HG02798 (cell line): Measurements from ENCODE around the gene LRBA.

Experiments
- ATAC-seq: cut with Tn5 transposase; IDR thresholded peaks from one replicate; pipeline ENCODE4 v1.9.1; 2021; ENCODE audit warnings: mild to moderate bottlenecking; ENCODE audit not compliant: unreplicated experiment, poor library complexity

LRBA gene

DNA sequence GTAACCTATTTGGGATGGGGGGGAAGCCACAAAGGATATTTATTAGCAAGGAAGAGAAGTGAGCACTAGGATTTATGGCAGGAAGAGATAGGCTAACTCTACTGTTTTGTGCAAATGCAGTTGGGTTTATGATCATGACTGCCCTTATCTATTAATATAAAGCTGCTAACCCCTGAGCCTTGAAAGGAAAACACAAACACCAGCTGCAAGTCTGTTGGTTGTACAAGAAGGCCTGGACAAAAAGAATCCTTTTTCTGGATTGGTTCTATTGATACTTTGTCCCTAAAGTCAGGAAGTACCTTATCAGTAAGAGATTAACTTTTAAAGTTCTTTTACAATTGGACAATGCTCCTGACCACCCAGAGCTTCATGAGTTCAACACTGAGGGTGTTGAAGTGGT, 188.8 kb downstream of the LRBA start:
- ATAC-seq, result no peak

DNA sequence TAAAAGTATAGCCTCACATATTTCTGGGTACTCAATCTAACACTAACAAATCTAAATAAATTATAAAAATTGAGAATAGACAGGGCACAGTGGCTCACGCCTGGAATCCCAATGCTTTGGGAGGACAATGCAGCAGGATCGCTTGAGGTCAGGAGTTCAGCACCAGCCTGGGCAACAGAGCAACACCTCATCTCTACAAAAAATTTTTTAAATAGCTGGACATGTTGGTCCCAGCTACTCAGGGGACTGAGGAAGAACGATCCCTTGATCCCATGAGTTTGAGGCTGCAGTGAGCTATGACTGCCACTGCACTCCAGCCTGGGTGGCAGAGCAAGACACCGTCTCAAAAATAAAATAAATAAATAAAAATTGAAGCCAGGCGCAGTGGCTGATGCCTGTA, 192.7 kb downstream of the LRBA start:
- ATAC-seq, result no peak

DNA sequence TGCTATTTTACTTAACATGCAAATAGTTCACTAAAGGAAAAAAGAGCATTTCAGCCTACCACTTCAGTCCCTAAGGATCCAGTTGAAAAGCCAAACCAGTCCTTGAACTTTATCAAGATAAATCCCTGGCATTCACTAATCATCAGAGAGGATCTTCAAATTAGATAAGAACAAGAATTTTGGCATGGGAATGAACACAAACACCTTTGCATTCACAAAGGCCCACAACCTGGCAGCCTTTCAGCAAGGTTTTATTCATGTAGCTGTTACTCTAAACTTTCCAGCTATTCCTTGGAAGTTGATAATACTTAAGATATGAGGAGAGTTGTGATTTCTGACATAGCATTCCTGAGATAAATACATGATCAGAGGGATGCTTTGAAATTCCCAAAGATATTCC, 193.4 kb downstream of the LRBA start:
- no peak for ATAC-seq

DNA sequence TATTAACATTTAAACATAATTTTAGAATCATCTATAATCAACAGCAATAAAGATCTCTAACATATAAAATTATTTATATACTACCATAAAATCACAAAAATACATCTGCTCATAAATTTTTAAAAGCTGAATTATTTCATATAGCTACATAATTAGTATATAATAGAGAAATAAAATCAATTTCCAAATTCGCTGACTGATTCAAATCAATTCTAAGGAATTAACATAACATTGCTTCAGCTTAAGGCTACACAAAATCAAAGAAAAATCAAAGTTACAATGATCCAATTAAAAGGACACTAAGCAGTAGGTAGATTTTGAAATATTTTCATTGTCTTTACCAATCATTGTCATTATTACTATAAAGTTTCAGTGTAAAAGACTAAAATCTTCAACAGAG, 194.7 kb downstream of the LRBA start:
- ATAC-seq, result no peak

DNA sequence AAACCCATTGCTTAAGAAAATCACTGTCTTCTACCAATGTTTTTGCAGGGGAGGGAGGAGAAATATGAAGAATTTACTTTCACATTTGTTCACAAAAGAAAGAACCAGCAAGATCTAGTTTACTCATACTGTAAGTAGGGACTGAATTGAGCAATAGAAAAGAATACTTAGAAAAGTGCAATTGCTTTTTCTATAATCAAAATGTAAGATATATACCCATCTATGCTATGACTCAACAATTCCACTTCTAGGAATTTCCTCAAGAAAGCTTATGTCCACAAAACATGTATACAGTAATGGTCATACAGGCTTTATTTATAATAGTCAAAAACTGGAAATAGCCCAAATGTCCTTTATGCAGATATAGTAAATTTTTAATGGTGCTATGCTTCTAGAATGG, 196.4 kb downstream of the LRBA start:
- no peak for ATAC-seq

DNA sequence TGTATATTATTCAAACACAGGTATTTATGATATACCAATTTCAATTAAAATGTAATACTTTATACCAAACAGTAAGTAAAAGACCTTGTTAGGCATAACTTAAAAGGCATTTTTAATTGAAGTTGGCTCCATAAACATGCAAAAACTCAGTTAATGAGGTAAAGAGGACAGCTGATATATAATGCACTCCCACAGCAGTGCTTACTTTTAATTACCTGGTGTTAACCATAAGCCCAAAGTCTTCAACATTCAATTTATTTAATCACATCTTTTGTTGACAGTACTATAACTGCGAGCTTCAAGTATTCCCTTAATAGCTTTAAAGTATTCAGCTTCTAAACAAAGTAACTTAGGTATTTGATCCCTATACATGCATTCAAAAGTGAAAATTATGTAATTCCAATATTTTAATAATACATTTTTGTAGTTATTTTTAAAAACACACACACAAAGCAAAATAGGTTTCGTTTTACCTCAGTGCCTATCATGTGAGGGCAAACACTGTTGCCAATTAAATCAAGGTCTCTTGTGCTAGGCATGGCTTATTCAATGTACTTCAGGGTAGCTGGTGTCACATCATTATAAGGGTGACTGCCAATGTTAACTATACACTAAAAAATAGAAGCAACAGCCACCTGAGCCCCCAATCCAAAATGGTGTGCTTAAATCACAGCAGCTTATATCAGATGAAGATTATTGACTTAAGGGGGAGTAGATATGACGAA, 197.1 kb downstream of the LRBA start:
- ATAC-seq, result no peak

DNA sequence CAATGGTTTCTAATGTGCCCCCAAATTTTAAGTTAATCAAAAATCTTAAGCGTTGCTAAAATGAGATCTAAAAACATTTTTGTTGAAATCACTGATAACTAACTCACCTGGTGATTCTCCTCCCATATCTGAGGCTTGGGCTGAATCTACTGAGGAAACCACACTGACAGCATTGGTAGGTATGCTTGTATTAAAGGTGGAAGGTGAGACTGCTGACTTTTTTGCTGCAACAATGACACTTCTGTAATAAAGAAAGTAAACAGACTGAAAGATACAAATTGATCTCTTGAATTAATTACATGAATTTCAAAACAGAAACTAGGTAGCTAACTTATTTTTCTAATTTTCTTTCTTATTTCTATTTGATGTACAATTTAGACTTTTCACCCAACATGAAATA, 198.1 kb downstream of the LRBA start:
- no peak for ATAC-seq

DNA sequence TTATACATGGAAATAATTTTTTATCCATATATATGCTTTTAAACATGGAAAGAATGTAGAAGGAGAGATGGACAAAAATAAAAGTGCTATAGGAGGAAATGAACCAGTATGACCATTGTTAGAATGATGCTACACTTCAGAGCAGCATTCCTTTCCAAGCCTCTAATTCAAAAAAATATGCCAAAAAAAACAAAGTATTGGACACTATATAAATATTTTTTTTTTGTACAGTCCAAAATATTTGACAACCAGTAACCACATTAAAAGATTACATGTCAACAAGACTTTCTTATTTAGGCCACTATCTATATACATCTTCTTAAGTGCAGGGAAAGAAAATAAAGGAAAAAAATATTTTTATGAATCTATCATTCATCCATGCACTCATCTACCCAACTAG, 198.6 kb downstream of the LRBA start:
- no peak for ATAC-seq

DNA sequence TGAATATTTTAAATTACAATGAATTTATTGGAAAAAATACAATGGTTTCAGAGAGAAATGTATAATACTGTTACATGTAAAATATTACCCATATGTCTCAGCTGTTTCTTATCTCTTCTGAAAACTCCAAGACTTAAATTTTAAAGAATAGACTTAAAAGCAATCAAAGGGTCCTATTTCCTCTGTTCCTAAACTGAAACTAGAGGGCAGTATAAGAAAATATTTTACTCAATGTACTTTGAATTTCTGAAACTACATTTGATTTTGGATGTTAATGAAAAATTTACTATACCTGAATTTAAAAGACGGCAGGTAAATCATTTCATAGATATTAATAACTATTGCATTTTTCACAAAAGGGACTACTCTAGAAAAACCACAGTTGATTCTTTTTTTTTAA, 200.2 kb downstream of the LRBA start:
- no peak for ATAC-seq

DNA sequence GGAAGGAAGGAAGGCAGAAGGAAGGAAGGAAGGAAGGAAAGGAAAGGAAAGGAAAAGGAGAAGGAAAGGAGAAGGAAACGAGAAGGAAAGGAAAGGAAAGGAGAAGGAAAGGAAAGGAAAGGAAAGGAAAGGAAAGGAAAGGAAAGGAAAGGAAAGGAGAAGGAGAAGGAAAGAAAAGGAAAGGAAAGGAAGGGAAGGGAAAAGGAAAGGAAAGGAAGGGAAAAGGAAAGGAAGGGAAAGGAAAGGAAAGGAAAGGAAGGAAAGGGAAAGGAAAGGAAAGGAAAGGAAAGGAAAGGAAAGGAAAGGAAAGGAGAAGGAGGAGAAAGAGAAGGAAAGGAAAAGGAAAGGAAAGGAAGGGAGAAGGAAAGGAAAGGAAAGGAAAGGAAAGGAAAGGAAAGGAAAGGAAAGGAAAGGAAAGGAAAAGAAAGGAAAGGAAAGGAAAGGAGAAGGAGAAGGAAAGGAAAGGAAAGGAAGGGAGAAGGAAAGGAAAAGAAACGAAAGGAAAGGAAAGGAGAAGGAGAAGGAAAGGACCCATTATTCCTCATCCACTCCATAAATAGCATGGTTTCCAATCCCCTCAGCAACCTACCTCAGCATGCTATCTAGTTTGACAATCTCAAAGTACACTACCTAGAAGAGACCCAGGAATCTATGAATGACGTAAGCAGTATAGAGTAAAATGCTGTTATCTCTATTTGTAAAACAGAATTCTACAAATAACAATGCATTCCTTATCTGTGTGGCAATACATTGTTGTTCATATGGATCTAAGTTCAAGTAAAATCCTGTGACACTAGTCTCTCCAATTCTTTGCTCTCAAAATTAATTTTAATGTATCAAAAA, 209.7 kb downstream of the LRBA start:
- no peak for ATAC-seq

DNA sequence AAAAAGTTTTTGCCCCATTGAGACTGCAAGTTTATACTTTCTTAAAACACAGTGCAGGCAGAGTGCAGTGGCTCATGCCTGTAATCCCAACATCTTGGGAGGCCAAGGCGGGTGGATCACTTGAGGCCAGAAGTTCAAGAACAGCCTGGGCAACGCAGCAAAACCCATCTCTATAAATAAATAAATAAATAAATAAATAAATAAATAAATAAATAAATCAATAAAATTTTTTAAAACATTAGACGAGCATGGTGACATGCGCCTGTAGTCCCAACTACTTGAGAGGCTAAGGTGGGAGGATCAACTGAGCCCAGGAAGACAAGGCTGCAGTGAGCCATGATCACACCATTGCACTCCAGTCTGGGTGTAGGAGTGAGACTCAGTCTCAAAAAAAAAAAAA, 213.3 kb downstream of the LRBA start:
- ATAC-seq, result no peak

DNA sequence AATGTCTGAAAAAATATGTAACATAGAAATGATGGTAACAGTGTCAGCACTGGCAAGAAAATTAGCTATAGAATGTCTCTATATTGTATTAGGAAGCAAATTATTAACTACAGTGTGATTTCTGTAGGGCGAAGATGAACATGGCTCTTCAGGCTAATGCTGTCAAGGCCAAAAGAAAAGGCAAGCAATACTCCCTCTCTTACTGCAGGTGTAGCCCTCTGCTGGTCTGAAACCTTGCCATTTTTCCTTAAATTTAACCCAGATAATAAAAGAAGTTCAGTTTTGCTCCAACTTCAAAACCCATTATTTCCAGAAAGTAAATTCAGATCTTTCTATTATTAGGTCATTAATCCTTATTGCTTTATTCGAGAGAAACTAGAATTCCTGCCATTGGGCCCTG, 215.9 kb downstream of the LRBA start:
- no peak for ATAC-seq

DNA sequence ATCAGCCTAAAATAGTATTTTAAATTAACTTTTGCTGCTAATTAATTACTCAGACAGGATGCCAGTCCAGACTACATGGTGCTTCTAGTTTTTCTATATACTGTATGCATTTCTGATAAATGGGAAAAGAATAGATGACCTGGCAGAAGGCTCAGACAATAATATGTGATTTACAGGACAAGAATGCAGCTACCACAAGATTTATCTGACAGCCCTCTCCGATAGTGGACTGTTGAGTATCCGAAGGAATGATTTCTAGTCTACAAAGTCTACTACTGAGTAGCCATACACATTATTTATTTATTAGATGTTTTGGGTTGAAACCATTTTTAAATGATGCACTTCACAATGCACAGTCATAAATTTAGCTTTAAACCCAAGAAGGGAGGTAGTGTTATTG, 220.4 kb downstream of the LRBA start:
- no peak for ATAC-seq

DNA sequence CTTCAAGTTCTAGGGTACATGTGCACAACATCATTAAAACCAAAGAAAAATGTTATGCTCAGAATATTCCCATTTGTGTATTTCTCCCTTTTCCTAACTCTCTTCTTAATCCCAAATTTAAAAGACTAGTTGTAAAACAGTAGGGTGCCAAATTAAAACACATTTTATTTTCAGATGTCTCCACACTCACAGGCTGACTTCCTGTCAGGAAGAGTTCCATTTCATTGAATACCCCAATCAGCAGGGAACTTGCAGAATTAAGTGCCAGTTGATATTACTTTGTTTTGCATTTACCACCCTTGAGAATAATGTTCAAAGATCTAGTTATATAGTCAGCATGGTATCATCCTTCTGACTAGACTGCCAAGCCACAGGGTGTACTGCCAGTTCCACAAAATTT, 225.2 kb downstream of the LRBA start:
- no peak for ATAC-seq

DNA sequence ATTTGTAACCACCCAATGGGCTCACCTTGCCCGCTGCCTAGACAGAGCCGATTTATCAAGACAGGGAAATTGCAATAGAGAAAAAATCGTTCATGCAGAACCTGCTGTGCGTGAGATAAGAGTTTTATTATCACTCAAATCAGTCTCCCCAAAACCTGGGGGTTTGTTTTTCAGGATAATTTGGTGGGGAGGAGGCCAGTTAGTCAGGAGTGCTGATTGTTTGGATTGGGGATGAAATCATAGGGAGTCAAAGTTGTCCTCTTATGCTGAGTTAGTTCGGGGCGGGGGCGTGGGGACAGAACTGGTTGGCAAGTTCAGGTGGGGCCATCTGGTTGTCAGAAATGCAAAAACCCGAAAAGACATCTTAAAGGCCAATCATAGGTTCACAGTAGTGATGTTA, 230.1 kb downstream of the LRBA start:
- no peak for ATAC-seq

DNA sequence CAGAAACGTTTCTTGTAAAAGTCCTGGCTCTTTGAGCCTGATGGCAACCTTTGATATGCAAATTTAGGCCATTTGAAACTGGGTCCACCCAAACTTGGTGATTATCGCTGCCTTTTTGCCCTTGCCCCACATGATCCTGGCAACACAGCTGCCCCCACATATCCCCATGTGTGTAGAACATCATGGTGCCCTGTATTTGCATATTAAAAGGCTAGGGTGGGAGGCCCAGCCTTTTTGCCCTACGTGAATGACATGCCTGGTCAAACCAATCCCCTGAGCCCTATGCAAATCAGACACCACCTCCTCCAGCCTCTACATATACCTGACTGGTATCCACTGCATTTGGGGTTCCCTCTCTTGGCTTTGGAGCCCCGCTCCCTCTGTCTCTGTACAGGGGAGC, 230.8 kb downstream of the LRBA start:
- no peak for ATAC-seq

DNA sequence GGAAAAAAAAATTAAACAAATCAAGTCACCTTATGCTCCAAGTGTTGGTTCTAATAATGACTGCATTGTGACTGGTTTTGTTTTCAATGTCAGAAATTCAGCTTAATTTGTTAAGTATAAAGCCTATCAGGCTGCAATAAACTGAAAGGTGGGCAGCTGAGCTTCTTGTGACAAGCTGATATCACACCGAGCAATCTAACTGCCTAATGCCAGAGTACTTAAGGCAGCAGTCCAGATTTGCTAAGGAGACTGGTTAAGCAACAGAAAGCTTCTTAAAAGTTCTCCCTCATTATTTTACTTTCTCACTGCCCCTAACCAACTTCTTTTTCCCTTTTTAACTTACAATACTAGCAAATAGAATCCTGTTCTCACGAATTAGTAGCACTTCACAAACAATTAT, 232.2 kb downstream of the LRBA start:
- no peak for ATAC-seq

DNA sequence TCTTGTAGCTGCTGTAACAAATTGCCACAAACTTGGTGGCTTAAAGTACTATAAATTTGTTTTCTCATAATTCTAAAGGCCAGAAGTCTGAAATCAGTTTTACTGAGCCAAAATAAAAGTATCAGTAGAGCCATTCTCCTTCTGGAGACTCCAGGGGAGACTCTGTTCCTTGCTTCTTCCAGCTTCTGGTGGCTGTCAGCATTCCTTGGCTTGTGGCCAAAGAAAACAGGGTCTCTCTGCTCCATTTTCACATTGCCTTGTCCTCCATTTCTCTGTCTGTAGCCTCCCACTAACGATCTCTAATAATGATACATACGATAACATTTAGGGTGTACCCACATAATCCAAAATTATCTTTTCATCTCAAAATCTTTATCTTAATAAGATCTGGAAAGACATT, 232.8 kb downstream of the LRBA start:
- no peak for ATAC-seq

DNA sequence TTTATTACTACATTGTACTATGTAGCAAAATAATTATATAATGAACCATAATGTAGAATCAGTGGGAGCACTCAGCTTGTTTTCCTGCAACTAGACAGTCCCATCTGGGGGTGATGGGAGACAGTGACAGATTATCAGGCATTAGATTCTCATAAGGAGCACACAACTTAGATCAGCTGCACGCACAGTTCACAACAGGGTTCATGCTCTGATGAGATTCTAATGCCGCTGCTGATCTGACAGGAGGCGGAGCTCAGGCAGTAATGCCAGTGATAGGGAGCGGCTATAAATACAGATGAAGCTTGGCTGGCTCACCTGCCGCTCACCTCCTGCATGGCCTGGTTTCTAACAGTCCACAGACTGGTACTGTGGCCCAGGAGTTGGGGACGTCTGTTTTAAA, 233.9 kb downstream of the LRBA start:
- no peak for ATAC-seq

DNA sequence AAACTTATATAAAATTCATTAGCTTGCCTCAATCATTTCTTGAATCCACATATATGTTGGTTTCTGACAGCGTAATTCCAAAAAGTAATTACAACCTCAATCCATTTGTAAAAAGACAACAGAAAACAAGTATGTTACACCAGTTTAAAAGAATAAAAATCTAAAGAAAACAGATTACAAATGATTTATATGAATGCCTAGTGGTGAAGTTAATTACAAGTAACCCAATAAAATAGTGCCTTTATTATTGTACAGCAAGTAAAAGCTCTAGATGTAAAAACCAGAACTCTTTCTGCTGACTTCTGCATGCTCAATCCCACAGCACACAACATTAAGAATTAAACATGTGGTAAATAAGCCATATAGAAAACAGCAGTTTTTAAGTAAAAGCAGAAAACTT, 235.4 kb downstream of the LRBA start:
- ATAC-seq, result no peak

DNA sequence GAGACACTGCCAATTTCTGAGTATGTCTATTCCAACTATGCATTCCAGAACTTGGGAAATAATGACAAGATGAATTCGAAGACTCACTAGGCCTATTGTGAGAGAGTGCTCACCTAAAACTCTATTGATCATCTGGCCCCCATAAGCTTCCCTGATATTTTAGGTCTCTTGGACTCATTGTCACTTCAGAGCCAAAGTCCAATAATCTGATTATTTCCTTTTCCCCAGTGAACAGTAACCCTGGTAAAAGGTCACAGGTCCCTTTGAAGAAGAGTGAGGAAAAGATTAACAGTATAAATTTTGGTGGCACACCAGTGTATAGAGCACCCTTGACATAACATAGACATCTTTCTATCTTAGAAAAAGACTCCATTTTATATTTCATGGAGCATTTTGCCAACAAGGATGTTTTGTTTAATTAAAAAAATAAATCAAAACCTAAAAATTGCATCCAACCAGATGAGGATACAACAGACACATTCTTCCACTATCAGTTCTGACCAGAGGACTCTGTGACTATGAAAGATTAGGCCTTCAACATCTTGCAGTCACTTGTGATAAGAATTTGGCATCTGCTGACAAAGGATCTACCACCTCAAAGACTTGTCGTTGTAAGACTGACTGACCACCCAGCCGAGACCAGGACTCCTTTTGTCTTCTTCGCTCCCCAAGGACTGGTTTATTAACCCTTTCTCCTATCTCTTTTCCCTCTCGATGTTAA, 241.2 kb downstream of the LRBA start:
- no peak for ATAC-seq
